Fibroblast of the aortic adventitia (primary cell): ENCODE data around the gene JOSD2. TPM values are rescaled to one million over a fixed set of nuclear protein-coding genes. Genes with fewer than 3 reads are reported as not detected.
A peak's percentile ranks its signal among the peaks of the same experiment; 100 is the strongest.

Experiments used
- DNase-seq: peaks from one replicate; pipeline ENCODE4 v3.0.0-alpha.2; 2010; ENCODE audit warnings: low read depth
- H3K4me3 ChIP-seq: 2 replicates; pipeline ENCODE4 v1.5.1; 2011; ENCODE audit warnings: low read depth, mild to moderate bottlenecking, control low read depth, low read length, moderate library complexity
- total RNA-seq: library from RNA; depleted of rRNA; stranded (reverse); fragments of >200 nt; gene quantifications from 2 replicates; pipeline ENCODE4 v1.2.3, GENCODE V29; 2012; ENCODE audit warnings: low replicate concordance
- TF ChIP-seq, protein P1 (sequence below): IDR thresholded peaks from 2 replicates; pipeline ENCODE4 v1.5.1; 2011; ENCODE audit warnings: mild to moderate bottlenecking, low read length, control low read depth, inconsistent platforms; ENCODE audit not compliant: insufficient read depth

Gene JOSD2
- total RNA-seq, 1 donor = 26.7 TPM

DNA sequence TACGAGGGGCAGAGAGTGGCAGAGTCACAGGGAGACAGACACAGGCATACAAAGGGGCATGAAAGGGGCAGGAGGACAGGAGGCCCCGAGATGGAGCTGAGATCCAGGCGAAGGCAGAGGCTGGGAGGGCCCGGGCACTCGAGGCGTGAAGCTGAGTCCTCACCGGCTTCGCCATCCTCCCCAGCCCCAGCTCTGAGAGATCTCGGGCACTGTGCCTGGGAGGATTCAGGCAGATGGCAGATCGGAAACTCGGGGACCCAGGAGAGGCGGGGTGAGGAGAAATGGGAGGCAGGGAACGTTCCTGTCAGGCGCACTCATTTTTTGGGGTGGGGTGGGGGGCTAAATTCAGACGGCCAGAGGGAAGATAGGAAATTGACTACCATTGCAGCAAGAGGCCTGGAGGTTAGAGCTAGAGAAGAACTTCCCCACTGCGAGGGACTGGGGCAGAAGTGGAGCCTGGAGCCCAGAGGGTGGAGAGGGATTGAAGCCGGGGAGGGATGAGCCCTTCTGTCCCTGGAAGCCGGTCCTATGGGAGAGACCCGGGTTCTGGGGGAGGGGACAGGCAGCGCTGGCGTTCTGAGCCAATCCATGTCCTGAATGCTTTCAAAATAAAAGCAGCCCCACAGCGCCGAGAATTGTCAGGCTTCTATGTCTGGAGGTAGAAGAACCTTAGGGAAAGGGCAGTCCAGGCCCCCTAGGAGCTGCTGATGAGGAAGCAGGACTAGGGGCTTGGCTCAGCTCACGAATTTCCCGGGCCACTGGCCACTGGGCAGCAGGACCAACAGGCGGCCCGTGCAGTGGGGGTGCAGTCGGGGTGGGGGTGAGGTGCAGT, 44.7 kb upstream of the JOSD2 start:
- TF ChIP-seq, protein P1, sequence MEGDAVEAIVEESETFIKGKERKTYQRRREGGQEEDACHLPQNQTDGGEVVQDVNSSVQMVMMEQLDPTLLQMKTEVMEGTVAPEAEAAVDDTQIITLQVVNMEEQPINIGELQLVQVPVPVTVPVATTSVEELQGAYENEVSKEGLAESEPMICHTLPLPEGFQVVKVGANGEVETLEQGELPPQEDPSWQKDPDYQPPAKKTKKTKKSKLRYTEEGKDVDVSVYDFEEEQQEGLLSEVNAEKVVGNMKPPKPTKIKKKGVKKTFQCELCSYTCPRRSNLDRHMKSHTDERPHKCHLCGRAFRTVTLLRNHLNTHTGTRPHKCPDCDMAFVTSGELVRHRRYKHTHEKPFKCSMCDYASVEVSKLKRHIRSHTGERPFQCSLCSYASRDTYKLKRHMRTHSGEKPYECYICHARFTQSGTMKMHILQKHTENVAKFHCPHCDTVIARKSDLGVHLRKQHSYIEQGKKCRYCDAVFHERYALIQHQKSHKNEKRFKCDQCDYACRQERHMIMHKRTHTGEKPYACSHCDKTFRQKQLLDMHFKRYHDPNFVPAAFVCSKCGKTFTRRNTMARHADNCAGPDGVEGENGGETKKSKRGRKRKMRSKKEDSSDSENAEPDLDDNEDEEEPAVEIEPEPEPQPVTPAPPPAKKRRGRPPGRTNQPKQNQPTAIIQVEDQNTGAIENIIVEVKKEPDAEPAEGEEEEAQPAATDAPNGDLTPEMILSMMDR = no peak
- H3K4me3 ChIP-seq = peak overlapping the region; percentile 22
- no peak for DNase-seq

DNA sequence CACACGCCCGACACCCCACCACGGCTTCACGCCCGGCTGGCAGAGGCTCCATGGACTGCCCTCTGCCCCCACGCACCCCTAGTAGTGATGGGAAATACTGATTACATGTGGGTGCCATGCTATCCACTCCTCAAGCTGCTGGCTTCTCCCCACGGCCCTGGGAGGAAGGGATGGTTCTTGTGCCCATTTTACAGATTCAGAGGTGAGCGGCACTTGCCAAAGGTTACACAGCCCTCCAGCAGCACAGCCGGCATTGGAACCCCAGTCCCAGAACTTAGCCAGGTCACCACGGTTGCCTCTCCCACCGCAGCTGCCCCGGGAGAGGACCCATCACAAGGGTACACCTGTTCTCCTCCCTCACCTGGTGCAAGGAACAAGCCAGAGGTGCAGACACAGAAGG, 44.0 kb upstream of the JOSD2 start:
- no peak overlapping the region for H3K4me3 ChIP-seq
- TF ChIP-seq, protein P1 = no peak
- no peak for DNase-seq

DNA sequence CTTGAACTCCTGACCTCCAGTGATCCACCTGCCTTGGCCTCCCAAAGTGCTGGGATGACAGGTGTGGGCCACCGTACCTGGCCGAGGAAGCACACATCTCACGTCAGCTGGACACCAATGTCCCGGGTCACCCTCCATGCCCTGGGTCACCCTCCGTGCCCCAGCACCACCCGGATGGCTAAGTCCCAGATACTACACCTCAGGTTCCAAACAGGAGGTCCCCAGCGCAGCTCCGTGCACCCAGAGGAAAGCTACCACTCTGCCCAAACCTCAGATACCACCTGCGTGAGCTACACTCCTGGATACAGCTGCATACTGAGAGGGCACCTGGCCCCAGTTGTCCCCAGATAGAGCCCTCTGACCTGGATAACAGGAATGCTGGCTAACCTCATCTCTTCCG, 43.2 kb upstream of the JOSD2 start:
- no peak overlapping the region for H3K4me3 ChIP-seq
- TF ChIP-seq, protein P1 = no peak
- DNase-seq = no peak

DNA sequence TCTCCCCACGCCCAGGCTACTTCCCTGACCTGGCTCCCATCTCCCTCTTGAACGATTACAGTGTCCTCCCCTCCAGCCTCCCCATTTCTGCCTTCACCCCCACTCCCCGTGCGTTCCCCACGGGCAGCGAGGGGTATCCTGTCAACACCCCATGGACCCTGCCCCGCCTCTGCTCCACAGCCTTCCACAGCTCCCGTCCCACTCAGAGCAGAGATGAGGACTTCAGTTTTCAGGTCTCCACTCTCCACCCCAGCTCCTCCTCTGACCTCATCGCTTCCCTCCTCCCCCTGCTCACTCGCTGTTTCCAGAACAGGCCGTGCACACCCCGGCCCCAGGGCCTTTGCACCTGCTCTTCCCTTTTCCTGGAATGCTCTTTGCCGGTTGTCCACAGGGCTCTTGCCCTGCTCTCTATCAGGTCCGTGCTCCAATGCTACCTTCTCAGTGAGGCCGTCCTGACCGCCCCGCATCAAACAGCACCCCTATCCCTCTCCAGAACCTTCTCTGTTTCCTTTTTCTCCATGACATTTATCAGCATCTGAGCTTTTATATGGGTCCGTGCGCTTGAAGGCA, 42.2 kb upstream of the JOSD2 start:
- no peak overlapping the region for H3K4me3 ChIP-seq
- no peak for DNase-seq
- TF ChIP-seq, protein P1 = no peak

DNA sequence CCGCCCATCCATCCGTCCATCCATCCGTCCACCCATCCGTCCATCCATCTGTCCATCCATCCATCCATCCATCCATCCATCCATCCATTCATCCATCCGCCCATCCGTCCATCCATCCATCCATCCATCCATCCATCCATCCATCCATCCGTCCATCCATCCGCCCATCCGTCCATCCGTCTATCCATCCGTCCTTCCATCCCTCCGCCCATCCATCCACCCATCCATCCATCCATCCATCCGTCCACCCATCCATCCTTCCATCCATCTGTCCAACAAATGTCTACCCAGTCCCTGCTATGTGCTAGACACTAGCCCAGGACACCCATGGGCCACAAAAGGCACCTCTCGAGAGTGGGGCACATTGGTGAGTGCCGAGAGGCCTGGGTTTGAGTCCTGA, 41.5 kb upstream of the JOSD2 start:
- TF ChIP-seq, protein P1 = no peak
- no peak for DNase-seq
- no peak overlapping the region for H3K4me3 ChIP-seq

DNA sequence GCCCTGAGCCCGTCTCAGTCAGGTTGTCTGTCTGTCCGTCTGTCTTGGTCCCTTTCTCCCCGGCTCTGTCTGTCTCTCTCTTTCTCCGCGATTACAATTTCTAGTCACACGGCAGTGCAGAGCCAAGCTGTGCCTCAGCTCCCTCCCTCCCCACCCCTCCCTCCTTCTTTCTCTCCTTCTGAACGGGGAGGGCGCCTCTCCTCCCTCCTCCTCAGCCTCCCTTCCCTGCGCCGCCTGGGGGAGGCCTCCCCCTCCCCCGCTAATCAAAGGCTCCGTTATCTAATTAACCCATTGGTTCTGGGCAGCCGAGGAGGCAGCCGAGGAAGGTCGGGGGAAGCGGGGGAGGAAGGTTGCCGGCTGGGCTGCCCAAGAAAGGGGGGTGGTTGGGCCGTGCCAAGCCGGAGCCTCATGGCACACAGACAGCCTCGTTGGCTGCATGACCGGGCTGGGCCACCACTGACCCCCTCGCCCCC, 40.8 kb upstream of the JOSD2 start:
- no peak for DNase-seq
- TF ChIP-seq, protein P1 = no peak
- no peak overlapping the region for H3K4me3 ChIP-seq
